Activated CD8-positive, alpha-beta memory T cell treated with anti-CD3 and anti-CD28 coated beads, Interleukin-2, amount 10 ng/mL, durations not matched to agents 7 days and 5 days (primary cell): Measurements from ENCODE around the gene MAP3K3. TPM values are rescaled to one million over a fixed set of nuclear protein-coding genes. Genes with fewer than 3 reads are reported as not detected.

Experiments
- ATAC-seq: fragments of 150-1000 bp; cut with Tn5 transposase; one replicate; pipeline ENCODE4 v1.10.0; 2021; ENCODE audit warnings: moderate library complexity
- CTCF ChIA-PET: fragments of 350-600 bp; sonication (Branson Sonifier 250); formaldehyde crosslinking; loops from one replicate; lab custom pipeline; 2021; ENCODE audit warnings: antibody characterized with exemption; lab: Charles Lee
- DNase-seq: peaks from one replicate; pipeline ENCODE4 v3.0.0-alpha.2; 2020
- H3K27ac Mint-ChIP-seq: one replicate; pipeline ENCODE4 v1.8.0; 2021; ENCODE audit warnings: mild to moderate bottlenecking, mixed read lengths
- H3K27me3 Mint-ChIP-seq: one replicate; pipeline ENCODE4 v1.8.0; 2021; ENCODE audit warnings: mixed read lengths
- H3K36me3 Mint-ChIP-seq: one replicate; pipeline ENCODE4 v1.8.0; 2021; ENCODE audit warnings: mild to moderate bottlenecking, mixed read lengths
- H3K4me1 Mint-ChIP-seq: one replicate; pipeline ENCODE4 v1.8.0; 2021; ENCODE audit warnings: mixed read lengths
- H3K4me3 Mint-ChIP-seq: one replicate; pipeline ENCODE4 v1.8.0; 2021; ENCODE audit warnings: mild to moderate bottlenecking, moderate library complexity, mixed read lengths
- H3K9me3 Mint-ChIP-seq: one replicate; pipeline ENCODE4 v1.8.0; 2022; ENCODE audit warnings: low read depth, mixed read lengths
- total RNA-seq, 2 experiments: library from RNA; stranded (reverse); gene quantifications; one replicate each; pipeline ENCODE4 v1.2.3, GENCODE V29; 2021

Gene MAP3K3
- total RNA-seq, 2 experiments from 2014 or later: 29.0 to 36.5 TPM

DNA sequence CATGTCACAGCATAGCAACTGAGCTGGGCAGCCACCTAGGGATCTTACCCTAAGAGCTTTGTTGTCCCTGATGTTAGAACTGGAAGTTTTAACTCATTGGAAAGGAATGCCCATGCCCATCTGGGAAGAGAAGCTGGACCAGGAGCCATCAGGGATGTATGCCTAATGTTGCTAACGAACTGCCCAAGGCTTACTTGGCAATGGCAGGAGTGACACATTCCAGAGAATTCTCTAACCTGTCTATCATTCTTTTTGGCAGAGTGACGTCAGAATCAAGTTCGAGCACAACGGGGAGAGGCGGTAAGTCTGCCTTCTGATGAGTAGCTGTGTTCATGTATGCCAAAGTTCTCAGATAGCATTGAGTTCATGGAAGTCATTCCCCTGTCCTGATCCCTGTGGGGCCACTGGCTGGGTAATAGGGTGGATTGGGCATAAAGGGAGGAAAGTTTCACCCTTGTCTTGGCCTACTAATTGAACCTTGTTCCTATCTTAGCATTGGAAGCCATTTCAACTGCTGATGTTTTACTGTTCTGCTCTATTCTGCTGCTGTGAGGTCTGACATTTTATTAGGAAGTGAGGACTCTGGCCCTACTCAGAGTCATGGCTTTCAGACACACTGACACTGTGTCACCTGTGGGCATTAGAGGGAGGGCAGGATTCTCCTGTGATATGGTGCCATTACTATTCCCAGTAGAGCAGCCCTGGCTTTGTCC is 23.7 kb downstream of the MAP3K3 start:
- no peak for DNase-seq
- Mint-ChIP-seq H3K36me3 (peaks cover 10% of the 10 kb centered on the region), H3K27me3 (no peaks in the 10 kb centered on the region), H3K4me3 (no peak overlapping the region), H3K27ac (no peak overlapping the region), H3K9me3 (no peaks in the 10 kb centered on the region), H3K4me1 (peaks cover 12% of the 10 kb centered on the region)
- ATAC-seq: no peak
- CTCF ChIA-PET: no interaction called here

DNA sequence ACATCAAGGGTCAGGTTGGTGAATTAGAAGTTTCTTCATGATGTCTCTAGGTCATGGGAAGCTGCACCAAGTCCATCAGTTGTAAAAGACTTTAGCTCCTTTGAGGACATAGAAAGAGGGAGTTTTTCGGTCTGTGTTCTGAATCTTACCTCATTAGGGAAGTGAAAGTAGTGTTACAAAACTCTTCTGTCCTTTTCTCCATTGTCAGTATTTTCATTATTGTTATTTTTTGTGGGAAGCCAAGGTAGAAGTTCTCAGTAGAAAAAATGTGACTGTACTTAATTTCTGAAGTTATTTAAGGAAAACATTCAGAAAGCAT is 24.2 kb downstream of the MAP3K3 start:
- CTCF ChIA-PET: no interaction called here
- ATAC-seq (no peak), DNase-seq (no peak)
- H3K27me3 Mint-ChIP-seq: no peaks in the 10 kb centered on the region
- no peak overlapping the region for H3K27ac Mint-ChIP-seq
- H3K4me1 Mint-ChIP-seq: peaks cover 12% of the 10 kb centered on the region
- peaks cover 11% of the 10 kb centered on the region for H3K36me3 Mint-ChIP-seq
- H3K4me3 Mint-ChIP-seq: no peak overlapping the region
- H3K9me3 Mint-ChIP-seq: no peaks in the 10 kb centered on the region

DNA sequence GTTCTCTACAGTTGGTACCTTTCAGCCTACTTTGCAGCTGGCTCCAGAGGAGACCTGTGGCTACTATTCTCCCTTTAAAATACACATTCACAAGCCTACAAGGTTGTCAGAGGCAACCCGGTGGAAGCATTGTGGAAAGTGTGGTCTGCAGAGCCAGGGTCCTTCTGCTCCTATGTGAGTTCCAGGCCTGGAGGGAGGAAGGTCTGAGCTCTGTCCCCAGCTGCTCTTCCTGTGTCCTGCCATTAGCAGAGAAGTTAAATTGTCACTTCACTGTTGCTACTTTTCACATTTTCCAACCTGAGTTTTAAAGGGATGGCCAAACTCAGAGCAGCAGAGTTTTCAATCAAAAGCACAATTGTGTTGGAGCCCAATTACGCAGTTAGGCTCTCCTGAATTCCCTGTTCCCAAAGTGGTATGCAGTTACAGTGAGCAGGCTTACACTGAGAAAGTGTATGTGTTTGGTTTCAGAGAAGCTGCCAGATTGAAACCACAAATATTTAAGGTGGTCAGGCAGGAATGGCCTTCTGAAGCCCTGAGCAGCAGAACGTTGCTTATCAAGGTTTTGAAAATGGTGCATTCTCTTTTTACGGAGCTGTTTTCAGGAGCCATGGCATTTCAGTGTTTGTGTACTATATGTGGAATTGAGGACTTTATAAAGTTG is 25.0 kb downstream of the MAP3K3 start:
- Mint-ChIP-seq H3K9me3 (no peaks in the 10 kb centered on the region), H3K4me1 (peaks cover 12% of the 10 kb centered on the region), H3K4me3 (no peak overlapping the region), H3K27me3 (no peaks in the 10 kb centered on the region), H3K27ac (no peak overlapping the region), H3K36me3 (peaks cover 15% of the 10 kb centered on the region)
- CTCF ChIA-PET: interaction anchor here (0.6 kb wide), 1 partner anchor 14 kb away, joined by 3 read pairs; no protein-coding TSS in a partner anchor
- no peak for DNase-seq
- no peak for ATAC-seq

DNA sequence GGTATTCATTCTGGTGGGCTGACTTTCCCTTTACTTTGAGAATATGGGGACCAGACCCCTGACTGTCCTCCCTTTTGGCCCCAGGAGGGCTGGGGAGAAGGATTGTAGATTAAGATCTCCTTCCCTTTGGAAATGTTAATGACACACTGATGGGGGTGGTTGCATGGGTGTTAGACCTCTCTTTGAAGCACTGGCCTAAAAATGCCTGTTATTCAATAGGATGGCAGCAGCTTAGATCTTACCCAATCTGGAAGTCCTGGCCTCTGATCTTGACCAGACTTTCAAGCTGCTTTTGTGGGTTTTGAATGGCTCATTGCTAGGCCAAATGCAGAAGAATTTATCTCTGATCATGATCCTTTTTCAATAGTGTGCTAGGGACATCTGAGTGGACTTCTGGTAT is 25.7 kb downstream of the MAP3K3 start:
- ATAC-seq: no peak
- Mint-ChIP-seq H3K27ac (no peak overlapping the region), H3K27me3 (no peaks in the 10 kb centered on the region), H3K36me3 (peaks cover 17% of the 10 kb centered on the region), H3K9me3 (no peaks in the 10 kb centered on the region), H3K4me1 (peaks cover 12% of the 10 kb centered on the region), H3K4me3 (no peak overlapping the region)
- DNase-seq: no peak
- CTCF ChIA-PET: no interaction called here

DNA sequence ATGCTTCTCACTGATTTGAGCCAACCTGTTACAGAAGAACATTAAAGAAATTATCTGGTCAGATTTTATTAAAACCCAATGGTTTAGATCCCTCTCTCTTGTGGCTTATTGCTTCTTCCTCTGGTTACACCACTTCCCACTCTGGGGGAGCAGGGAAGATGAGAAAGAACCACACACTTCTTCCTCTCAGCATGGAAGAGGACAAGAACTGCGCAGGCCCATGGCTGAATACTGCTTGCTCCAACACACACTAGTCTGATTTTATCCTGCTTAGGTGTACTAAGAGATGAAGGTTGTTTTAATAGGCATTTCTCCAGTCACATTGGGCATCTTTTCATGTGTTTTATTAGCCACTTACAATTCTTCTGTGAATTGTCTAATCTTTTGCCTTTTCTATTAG is 27.6 kb downstream of the MAP3K3 start:
- Mint-ChIP-seq H3K27me3 (no peaks in the 10 kb centered on the region), H3K27ac (no peak overlapping the region)
- ATAC-seq: no peak

DNA sequence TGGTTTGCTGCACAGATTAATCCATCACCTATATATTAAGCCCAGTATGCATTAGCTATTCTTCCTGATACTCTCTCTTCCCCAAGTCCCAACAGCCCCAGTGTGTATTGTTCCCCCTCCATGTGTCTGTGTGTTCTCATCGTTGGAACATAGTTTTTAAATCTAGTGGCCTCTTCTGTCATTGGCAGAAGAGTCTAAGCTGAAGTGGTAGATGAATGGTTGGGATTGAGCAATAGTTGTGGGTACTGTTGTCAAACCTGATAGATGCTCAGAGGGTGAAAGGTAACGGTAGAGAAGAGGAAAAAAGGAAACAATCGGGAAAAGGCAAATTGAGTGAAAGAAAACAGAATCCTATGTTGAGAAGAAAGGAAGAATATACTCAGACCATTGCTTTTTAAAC is 29.9 kb downstream of the MAP3K3 start:
- Mint-ChIP-seq H3K9me3 (no peaks in the 10 kb centered on the region), H3K4me3 (no peak overlapping the region), H3K36me3 (peaks cover 17% of the 10 kb centered on the region), H3K27ac (no peak overlapping the region), H3K27me3 (no peaks in the 10 kb centered on the region), H3K4me1 (peaks cover 9% of the 10 kb centered on the region)
- no peak for ATAC-seq
- DNase-seq: no peak
- CTCF ChIA-PET: interaction anchor here (1.2 to 1.3 kb wide), 2 partner anchors 9 to 14 kb away, joined by 3 read pairs; no protein-coding TSS in a partner anchor

More for the DNA sequence above, 27.6 kb downstream of the MAP3K3 start:
- H3K36me3 Mint-ChIP-seq: peaks cover 19% of the 10 kb centered on the region
- H3K4me1 Mint-ChIP-seq: peaks cover 12% of the 10 kb centered on the region
- no peak for DNase-seq
- no peaks in the 10 kb centered on the region for H3K9me3 Mint-ChIP-seq
- CTCF ChIA-PET: no interaction called here
- no peak overlapping the region for H3K4me3 Mint-ChIP-seq

DNA sequence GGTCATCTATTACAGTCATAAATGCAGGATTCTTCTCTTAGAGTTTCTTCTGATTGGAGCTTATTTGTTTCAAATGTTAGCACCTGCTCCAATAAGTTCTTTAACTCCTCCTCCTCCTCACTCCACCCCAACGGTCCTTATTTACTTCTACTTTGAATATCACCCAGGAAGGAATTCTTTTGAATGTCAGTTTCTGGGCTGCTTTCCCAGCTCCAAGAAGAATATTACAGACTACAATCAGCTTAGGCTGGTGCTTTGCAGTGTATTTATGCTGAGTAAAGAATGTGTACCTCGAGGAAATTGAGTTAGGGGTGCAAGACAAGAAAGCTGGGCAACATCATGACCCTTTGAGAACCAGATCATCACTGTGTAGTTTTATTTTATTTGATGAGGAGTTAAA is 30.8 kb downstream of the MAP3K3 start:
- H3K4me3 Mint-ChIP-seq: no peak overlapping the region
- peaks cover 9% of the 10 kb centered on the region for H3K4me1 Mint-ChIP-seq
- ATAC-seq (no peak), DNase-seq (no peak)
- H3K9me3 Mint-ChIP-seq: no peaks in the 10 kb centered on the region
- H3K27me3 Mint-ChIP-seq: no peaks in the 10 kb centered on the region
- CTCF ChIA-PET: interaction anchor here (1.0 to 1.2 kb wide), 2 partner anchors 13 to 17 kb away, joined by 3 read pairs; no protein-coding TSS in a partner anchor
- H3K27ac Mint-ChIP-seq: no peak overlapping the region
- peaks cover 21% of the 10 kb centered on the region for H3K36me3 Mint-ChIP-seq

DNA sequence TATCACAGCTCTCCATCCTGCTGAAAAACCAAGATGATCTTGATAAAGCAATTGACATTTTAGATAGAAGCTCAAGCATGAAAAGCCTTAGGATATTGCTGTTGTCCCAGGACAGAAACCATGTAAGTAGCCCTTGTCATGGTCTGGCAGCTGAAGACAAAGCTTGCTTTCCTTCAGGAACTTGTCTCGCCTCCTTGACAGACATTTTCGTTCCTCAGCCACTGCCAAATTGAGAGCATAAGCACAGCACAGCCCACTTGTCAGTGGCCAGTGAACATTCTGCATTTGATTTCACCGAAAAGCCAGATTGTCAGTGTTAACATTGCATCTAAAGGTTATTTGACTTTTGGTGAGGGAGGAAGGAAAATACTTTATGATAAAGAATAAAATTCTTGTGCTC is 35.6 kb downstream of the MAP3K3 start:
- no peaks in the 10 kb centered on the region for H3K9me3 Mint-ChIP-seq
- no peaks in the 10 kb centered on the region for H3K4me1 Mint-ChIP-seq
- no peak overlapping the region for H3K4me3 Mint-ChIP-seq
- H3K27ac Mint-ChIP-seq: no peak overlapping the region
- no peaks in the 10 kb centered on the region for H3K27me3 Mint-ChIP-seq
- no peak for DNase-seq
- CTCF ChIA-PET: no interaction called here
- peaks cover 20% of the 10 kb centered on the region for H3K36me3 Mint-ChIP-seq
- ATAC-seq: no peak

DNA sequence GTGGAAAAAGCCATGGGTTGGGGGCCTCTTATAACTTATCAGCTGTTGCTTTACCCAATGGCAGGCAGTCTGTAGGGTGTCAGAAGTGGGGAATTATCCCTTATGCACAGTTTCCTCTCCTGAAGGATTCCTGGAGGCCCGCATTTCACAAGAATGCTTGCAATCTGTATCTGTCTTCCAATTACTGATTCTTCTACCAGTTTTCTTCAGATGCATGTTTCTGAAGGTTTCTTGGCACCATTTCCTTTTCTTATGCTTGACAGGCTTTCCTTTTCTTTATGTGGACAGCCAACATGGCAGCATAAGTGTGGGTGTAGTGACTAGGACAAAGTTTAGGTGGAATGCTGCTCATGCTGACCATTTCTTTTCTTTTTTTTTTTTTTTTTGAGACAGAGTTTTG is 36.1 kb downstream of the MAP3K3 start:
- H3K4me3 Mint-ChIP-seq: no peak overlapping the region
- H3K27me3 Mint-ChIP-seq: no peaks in the 10 kb centered on the region
- H3K27ac Mint-ChIP-seq: no peak overlapping the region
- H3K36me3 Mint-ChIP-seq: peaks cover 18% of the 10 kb centered on the region
- no peaks in the 10 kb centered on the region for H3K9me3 Mint-ChIP-seq
- no peaks in the 10 kb centered on the region for H3K4me1 Mint-ChIP-seq
- no peak for ATAC-seq
- CTCF ChIA-PET: interaction anchor here (1.1 kb wide), 1 partner anchor 25 kb away, joined by 4 read pairs; no protein-coding TSS in a partner anchor
- no peak for DNase-seq

DNA sequence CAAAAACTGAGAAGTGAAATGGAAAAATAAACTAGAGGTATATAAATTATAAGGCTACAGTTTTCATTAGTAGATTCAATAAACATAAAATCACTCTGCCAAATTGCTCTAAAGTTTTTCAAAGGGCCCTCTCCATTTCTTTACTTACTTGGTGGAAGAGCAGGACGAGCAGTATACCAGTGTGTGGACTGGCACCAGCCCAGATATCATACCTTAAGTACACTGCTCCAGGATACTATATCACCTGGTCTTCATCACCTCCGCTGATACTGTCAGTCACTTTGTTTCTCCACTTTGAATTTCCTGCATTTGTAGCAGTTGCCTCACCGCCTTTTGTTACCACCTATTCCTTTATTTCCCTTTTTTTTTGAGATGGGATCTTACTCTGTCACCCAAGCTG is 37.6 kb downstream of the MAP3K3 start:
- Mint-ChIP-seq H3K27ac (no peak overlapping the region), H3K36me3 (peaks cover 20% of the 10 kb centered on the region), H3K4me3 (no peak overlapping the region), H3K27me3 (no peaks in the 10 kb centered on the region), H3K4me1 (peaks cover 7% of the 10 kb centered on the region), H3K9me3 (no peaks in the 10 kb centered on the region)
- CTCF ChIA-PET: no interaction called here
- DNase-seq (no peak), ATAC-seq (no peak)

DNA sequence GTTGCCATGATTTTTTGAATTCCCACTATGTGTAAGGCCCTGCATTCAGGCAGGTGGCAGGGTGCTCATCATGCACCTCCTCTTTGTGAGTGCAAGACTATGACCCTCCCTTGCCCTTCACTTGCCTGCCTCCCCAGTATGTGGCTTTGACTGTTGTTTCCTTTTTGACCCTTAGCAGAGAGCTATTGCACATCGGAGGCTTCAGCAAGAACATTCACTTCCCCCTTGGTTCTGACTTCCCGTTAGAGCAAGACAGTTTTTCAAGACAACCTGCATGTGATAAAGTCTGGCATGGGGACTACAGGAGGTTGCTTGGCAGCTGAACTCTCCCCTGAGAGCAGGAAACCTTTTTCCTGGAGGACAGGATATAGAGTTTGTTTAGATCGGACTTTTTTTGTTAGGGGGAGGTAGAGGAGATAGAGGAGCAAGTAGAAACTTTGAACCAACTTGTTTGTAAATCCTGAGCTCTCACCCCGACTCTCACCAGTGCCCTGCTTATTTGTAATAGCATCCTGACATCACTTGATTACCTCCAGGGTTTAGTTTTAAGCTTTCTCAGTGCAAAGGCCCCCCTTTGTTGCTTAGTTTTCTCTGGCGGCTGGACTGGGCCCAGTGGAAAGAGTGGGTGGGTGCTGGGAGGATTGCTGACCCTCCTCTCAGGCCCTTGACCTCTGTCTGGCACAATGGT is 43.5 kb downstream of the MAP3K3 start:
- Mint-ChIP-seq H3K36me3 (peaks cover 17% of the 10 kb centered on the region), H3K4me3 (no peak overlapping the region)

DNA sequence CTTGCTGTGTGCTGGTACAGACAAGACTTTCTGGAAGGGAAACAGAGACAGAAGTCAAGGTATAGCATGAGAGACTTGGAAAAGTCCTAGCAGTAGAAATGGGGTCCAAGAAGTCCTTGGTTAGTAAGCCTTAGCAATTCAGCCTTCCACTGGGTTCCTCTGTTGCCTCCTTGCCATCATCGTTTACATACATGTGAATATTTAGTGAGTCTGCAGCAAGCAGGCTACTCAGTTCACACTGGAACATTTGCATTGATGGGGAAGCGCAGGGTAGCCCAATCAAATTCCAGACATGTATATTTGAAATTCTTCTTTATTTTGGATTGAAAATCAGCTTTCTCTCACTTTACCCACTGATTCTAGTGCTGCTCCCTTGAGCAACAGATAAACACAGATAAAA is 50.6 kb downstream of the MAP3K3 start:
- H3K27ac Mint-ChIP-seq: no peak overlapping the region
- H3K27me3 Mint-ChIP-seq: no peaks in the 10 kb centered on the region
- DNase-seq (no peak), ATAC-seq (no peak)
- no peaks in the 10 kb centered on the region for H3K9me3 Mint-ChIP-seq
- no peak overlapping the region for H3K4me3 Mint-ChIP-seq
- CTCF ChIA-PET: no interaction called here
- H3K4me1 Mint-ChIP-seq: no peaks in the 10 kb centered on the region
- H3K36me3 Mint-ChIP-seq: peaks cover 9% of the 10 kb centered on the region

More for the DNA sequence above, 43.5 kb downstream of the MAP3K3 start:
- CTCF ChIA-PET: interaction anchor here (0.7 to 1.8 kb wide), 7 partner anchors 13 to 1066 kb away, joined by 3 to 4 read pairs (median 3); no protein-coding TSS in a partner anchor
- no peaks in the 10 kb centered on the region for H3K27me3 Mint-ChIP-seq
- peaks cover 13% of the 10 kb centered on the region for H3K4me1 Mint-ChIP-seq
- peak overlapping the region; percentile 27 for H3K27ac Mint-ChIP-seq
- H3K9me3 Mint-ChIP-seq: no peaks in the 10 kb centered on the region
- DNase-seq (no peak), ATAC-seq (no peak)

DNA sequence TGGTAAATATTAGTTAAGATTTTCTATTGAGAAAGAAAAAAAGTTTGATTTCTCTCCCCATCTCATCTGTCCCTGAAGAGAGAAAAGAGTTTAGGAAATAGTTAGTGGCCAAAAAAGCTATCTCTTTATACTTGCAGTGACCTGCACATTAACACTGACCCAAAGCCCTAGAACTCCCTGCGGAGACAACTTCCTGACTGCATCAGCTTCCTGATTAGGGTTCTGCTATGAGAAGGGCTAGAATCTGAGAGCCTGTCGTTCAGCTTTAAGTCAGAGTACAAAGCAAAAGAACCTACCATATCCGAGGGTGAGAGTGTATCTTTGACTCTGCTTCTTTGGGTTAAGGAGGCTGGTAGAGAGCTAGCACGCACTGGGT is 53.0 kb downstream of the MAP3K3 start:
- DNase-seq (no peak), ATAC-seq (no peak)
- no peaks in the 10 kb centered on the region for H3K4me1 Mint-ChIP-seq
- H3K36me3 Mint-ChIP-seq: peaks cover 9% of the 10 kb centered on the region
- no peaks in the 10 kb centered on the region for H3K9me3 Mint-ChIP-seq
- no peak overlapping the region for H3K27ac Mint-ChIP-seq
- CTCF ChIA-PET: interaction anchor here (1.5 kb wide), 1 partner anchor 12 kb away, joined by 3 read pairs; no protein-coding TSS in a partner anchor
- no peaks in the 10 kb centered on the region for H3K27me3 Mint-ChIP-seq
- no peak overlapping the region for H3K4me3 Mint-ChIP-seq
